Ishikawa (cell line): ENCODE data around the gene ZBTB8A.

ENCODE experiments used
- CEBPB ChIP-seq: IDR thresholded peaks from 2 replicates; pipeline ENCODE4 v1.6.1; 2012
- EP300 ChIP-seq: IDR thresholded peaks from 2 replicates; pipeline ENCODE4 v1.6.1; 2012; ENCODE audit warnings: borderline replicate concordance
- FOXM1 ChIP-seq: IDR thresholded peaks from 2 replicates; pipeline ENCODE4 v1.6.1; 2012; ENCODE audit warnings: low read depth, borderline replicate concordance
- NFIC ChIP-seq: IDR thresholded peaks from 2 replicates; pipeline ENCODE4 v1.6.1; 2012
- RAD21 ChIP-seq: IDR thresholded peaks from 2 replicates; pipeline ENCODE4 v1.6.1; 2012; ENCODE audit warnings: low read depth
- TCF12 ChIP-seq: IDR thresholded peaks from 2 replicates; pipeline ENCODE4 v1.6.1; 2012; ENCODE audit warnings: low read depth
- TEAD4 ChIP-seq: IDR thresholded peaks from 2 replicates; pipeline ENCODE4 v1.6.1; 2012
- USF1 ChIP-seq: IDR thresholded peaks from 2 replicates; pipeline ENCODE4 v1.6.1; 2012
- YY1 ChIP-seq: IDR thresholded peaks from 2 replicates; pipeline ENCODE4 v1.6.1; 2012; ENCODE audit warnings: low read depth
- TF ChIP-seq, protein P1 (sequence below): IDR thresholded peaks from 2 replicates; pipeline ENCODE4 v1.6.1; 2012; ENCODE audit warnings: low read depth, mild to moderate bottlenecking

DNA sequence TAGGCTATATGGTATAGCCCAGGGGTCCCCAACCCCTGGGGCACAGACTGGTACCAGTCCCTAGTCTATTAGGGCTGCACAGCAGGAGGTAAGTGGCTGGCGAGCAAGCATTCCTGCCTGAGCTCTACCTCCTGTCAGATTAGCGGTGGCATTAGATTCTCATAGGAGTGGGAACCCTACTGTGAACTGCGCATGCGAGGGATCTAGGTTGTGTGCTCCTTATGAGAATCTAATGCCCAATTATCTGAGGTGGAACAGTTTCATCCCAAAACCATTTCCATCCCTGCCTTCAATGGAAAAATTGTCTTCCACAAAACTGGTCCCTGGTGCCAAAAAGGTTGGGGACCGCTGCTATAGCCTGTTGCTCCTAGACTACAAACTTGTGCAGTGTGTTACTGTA is 22.8 kb upstream of the ZBTB8A start:
- no peak for TF ChIP-seq CEBPB
- TF ChIP-seq TCF12 = no peak
- TF ChIP-seq, protein P1, sequence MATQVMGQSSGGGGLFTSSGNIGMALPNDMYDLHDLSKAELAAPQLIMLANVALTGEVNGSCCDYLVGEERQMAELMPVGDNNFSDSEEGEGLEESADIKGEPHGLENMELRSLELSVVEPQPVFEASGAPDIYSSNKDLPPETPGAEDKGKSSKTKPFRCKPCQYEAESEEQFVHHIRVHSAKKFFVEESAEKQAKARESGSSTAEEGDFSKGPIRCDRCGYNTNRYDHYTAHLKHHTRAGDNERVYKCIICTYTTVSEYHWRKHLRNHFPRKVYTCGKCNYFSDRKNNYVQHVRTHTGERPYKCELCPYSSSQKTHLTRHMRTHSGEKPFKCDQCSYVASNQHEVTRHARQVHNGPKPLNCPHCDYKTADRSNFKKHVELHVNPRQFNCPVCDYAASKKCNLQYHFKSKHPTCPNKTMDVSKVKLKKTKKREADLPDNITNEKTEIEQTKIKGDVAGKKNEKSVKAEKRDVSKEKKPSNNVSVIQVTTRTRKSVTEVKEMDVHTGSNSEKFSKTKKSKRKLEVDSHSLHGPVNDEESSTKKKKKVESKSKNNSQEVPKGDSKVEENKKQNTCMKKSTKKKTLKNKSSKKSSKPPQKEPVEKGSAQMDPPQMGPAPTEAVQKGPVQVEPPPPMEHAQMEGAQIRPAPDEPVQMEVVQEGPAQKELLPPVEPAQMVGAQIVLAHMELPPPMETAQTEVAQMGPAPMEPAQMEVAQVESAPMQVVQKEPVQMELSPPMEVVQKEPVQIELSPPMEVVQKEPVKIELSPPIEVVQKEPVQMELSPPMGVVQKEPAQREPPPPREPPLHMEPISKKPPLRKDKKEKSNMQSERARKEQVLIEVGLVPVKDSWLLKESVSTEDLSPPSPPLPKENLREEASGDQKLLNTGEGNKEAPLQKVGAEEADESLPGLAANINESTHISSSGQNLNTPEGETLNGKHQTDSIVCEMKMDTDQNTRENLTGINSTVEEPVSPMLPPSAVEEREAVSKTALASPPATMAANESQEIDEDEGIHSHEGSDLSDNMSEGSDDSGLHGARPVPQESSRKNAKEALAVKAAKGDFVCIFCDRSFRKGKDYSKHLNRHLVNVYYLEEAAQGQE = no peak
- TF ChIP-seq EP300 = no peak
- TF ChIP-seq USF1 = no peak
- no peak for TF ChIP-seq TEAD4
- TF ChIP-seq FOXM1 = no peak
- no peak for TF ChIP-seq YY1
- TF ChIP-seq RAD21 = no peak
- no peak for TF ChIP-seq NFIC
